ENCODE data around the gene SERHL2.
A peak's percentile ranks its signal among the peaks of the same experiment; 100 is the strongest.

DNA sequence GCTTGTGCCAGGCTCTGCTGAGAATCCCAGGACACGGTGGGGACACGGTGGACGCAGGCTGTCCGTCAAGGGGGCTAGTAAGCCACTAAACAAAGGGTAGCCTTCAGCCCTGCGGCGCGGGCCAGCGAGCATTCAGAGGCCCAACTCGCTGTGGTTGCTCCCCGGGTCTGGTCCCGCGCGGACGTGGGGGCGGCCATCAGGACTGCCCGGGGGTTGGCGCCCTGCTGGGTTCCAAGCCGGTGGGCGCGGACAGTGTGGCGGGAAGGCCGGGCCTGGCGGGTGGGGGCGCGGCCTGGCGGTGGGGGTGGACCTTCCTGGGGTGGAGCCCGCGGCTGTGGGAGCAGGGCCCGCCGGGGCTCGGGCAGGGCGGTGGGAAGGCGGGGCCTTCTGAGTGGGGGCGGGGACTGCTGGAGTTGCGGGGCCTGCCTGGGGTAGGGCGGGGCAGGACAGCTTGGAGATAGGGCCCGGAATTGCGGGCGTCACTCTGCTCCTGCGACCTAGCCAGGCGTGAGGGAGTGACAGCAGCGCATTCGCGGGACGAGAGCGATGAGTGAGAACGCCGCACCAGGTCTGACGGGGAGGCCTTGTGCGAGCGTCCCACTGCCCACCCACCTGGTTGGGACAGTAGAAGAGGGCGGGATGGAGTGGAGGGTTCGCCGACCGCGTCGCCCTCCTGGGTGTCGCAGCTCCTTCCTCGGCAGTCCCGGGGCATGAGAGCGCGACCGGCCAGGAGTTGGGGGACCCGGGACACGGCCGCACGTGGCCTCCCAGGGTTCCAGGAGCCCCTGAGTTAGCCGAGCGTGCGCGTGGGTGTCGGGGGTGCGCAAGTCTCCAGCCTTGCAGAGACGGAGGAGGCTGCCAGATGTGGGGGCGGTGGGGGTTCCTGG is at the start of gene SERHL2:
- TF ChIP-seq, protein P1, sequence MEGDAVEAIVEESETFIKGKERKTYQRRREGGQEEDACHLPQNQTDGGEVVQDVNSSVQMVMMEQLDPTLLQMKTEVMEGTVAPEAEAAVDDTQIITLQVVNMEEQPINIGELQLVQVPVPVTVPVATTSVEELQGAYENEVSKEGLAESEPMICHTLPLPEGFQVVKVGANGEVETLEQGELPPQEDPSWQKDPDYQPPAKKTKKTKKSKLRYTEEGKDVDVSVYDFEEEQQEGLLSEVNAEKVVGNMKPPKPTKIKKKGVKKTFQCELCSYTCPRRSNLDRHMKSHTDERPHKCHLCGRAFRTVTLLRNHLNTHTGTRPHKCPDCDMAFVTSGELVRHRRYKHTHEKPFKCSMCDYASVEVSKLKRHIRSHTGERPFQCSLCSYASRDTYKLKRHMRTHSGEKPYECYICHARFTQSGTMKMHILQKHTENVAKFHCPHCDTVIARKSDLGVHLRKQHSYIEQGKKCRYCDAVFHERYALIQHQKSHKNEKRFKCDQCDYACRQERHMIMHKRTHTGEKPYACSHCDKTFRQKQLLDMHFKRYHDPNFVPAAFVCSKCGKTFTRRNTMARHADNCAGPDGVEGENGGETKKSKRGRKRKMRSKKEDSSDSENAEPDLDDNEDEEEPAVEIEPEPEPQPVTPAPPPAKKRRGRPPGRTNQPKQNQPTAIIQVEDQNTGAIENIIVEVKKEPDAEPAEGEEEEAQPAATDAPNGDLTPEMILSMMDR (IDR thresholded peaks at IDR 0.05) = no peak
- TF ChIP-seq POLR2AphosphoS5 (IDR thresholded peaks at IDR 0.05; ENCODE audit: insufficient read depth in 1 of 2, low read depth in 1 of 2) (peak in 1 of 2 donors; percentile 83), POLR2A (IDR thresholded peaks at IDR 0.05) (peak in 1 of 2 donors; percentile 12)

All from vagina (tissue), 2 donors.